IMR-90 (cell line): ENCODE data around the gene LMBR1L.

Experiments
- BHLHE40 ChIP-seq: fragments of 150-350 bp; IDR thresholded peaks from 2 replicates; pipeline ENCODE4 v1.6.1; 2016; ENCODE audit warnings: mild to moderate bottlenecking, low read depth, low read length
- CEBPB ChIP-seq: IDR thresholded peaks from 2 replicates; pipeline ENCODE4 v1.6.1; 2012; ENCODE audit warnings: low read depth, low read length, improper control_type of control experiment
- CHD1 ChIP-seq: IDR thresholded peaks from 2 replicates; pipeline ENCODE4 v1.6.1; 2012; ENCODE audit warnings: low read depth, low read length, improper control_type of control experiment
- MXI1 ChIP-seq: IDR thresholded peaks from 2 replicates; pipeline ENCODE4 v1.6.1; 2012; ENCODE audit warnings: low read depth, mild to moderate bottlenecking, low read length, moderate library complexity, borderline replicate concordance
- POLR2A ChIP-seq: IDR thresholded peaks from 2 replicates; pipeline ENCODE4 v1.6.1; 2012; ENCODE audit warnings: mild to moderate bottlenecking, low read depth, low read length
- RAD21 ChIP-seq: IDR thresholded peaks from 2 replicates; pipeline ENCODE4 v1.6.1; 2012; ENCODE audit warnings: low read length, improper control_type of control experiment
- RFX5 ChIP-seq: IDR thresholded peaks from 2 replicates; pipeline ENCODE4 v1.8.0; 2012; ENCODE audit warnings: low read depth, mild to moderate bottlenecking, low read length, moderate library complexity
- TF ChIP-seq, protein P1 (sequence below): conservative IDR thresholded peaks from 2 replicates; pipeline ENCODE4 v1.5.1; 2012; ENCODE audit warnings: mild to moderate bottlenecking, low read depth, low read length, improper control_type of control experiment

DNA sequence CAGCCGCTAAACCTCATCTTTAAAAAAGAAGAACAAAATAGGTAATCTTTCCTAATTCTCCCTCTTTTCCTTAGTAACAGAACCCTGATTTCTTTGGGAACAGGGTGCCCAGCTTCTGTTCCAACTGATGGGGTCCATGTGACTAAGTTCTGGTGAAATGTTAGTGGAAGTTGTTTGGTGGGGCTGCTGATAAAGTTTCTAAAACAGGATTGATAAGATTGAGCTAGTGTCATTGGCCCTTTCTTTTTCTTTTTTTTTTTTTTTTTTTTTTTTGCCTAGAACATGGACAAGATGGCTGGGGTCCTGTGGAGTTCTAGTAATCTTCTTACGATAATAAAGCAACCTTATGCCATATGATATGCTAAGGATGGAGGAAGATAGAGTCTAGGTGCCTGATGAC lies 36.7 kb upstream of the LMBR1L start:
- TF ChIP-seq POLR2A (no peak), BHLHE40 (no peak), RAD21 (no peak), RFX5 (no peak), MXI1 (no peak), CEBPB (no peak), CHD1 (no peak)
- TF ChIP-seq, protein P1, sequence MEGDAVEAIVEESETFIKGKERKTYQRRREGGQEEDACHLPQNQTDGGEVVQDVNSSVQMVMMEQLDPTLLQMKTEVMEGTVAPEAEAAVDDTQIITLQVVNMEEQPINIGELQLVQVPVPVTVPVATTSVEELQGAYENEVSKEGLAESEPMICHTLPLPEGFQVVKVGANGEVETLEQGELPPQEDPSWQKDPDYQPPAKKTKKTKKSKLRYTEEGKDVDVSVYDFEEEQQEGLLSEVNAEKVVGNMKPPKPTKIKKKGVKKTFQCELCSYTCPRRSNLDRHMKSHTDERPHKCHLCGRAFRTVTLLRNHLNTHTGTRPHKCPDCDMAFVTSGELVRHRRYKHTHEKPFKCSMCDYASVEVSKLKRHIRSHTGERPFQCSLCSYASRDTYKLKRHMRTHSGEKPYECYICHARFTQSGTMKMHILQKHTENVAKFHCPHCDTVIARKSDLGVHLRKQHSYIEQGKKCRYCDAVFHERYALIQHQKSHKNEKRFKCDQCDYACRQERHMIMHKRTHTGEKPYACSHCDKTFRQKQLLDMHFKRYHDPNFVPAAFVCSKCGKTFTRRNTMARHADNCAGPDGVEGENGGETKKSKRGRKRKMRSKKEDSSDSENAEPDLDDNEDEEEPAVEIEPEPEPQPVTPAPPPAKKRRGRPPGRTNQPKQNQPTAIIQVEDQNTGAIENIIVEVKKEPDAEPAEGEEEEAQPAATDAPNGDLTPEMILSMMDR, result no peak
